C4-2B (cell line): ENCODE measurements around the gene SPTLC1.

ENCODE experiments used
- CTCF ChIP-seq: fragments of 450-650 bp; conservative IDR thresholded peaks from 2 replicates; pipeline ENCODE4 v1.5.1; 2017; ENCODE audit warnings: mild to moderate bottlenecking
- ZFX ChIP-seq: fragments of 450-650 bp; IDR thresholded peaks from 2 replicates; pipeline ENCODE4 v1.6.1; 2017

- TF ChIP-seq CTCF = no peak
- TF ChIP-seq ZFX = no peak
These were observed 95.6 kb downstream of the SPTLC1 start for GRCh38 chr9:92019658-92020057.
